ENCODE results near the gene EXOC4. TPM values are rescaled to one million over a fixed set of nuclear protein-coding genes. Genes with fewer than 3 reads are reported as not detected.

Gene EXOC4
- total and polyA plus RNA-seq, 2 donors (not counting 1 experiment from before 2014, with no cell fraction given), result 79.6 to 158 TPM

- Histone ChIP-seq H3K27ac (ENCODE audit: insufficient read depth, low read length) (no peak overlapping the region), H3K79me2 (ENCODE audit: control insufficient read depth, insufficient read depth, low read length) (no peaks in the 10 kb centered on the region), H3K9me3 (ENCODE audit: control insufficient read depth, insufficient read depth, low read depth, low read length) (no peaks in the 10 kb centered on the region), H3K36me3 (ENCODE audit: control insufficient read depth, insufficient read depth, low read length) (no peaks in the 10 kb centered on the region), H3K4me3 (replicated peaks in 1 of 4; ENCODE audit: control extremely low read depth in 1 of 4, insufficient read depth in 1 of 4, low read depth in 3 of 4, low read length in 4 of 4) (no peak overlapping the region), H2AFZ (ENCODE audit: low read length) (no peak overlapping the region), H3K4me2 (ENCODE audit: extremely low read depth, insufficient read depth, low read length) (no peak overlapping the region), H3K9ac (ENCODE audit: insufficient read depth, low read length) (no peak overlapping the region), H4K20me1 (ENCODE audit: control insufficient read depth, extremely low read depth, insufficient read depth, low read length) (no peaks in the 10 kb centered on the region), H3K27me3 (ENCODE audit: control insufficient read depth, insufficient read depth, low read length) (no peaks in the 10 kb centered on the region), H3K4me1 (ENCODE audit: control insufficient read depth, extremely low read depth, insufficient read depth, low read length) (no peaks in the 10 kb centered on the region)
- TF ChIP-seq CTCF (conservative IDR thresholded peaks at IDR 0.05 in 1 of 2, IDR thresholded peaks at IDR 0.05 in 1 of 2; ENCODE audit: low read depth in 1 of 2, low read length in 2 of 2) (no peak), EZH2 (IDR thresholded peaks at IDR 0.05; ENCODE audit: low read length, missing control alignments) (no peak)
- no peak for DNase-seq (ENCODE audit: low read depth in 2 of 2)
Observed at GRCh38 chr7:133240302-133240701, 12.6 kb upstream of the EXOC4 start.

GRCh38 chr7:133246558-133246957 is 6.3 kb upstream of the EXOC4 start:
- TF ChIP-seq CTCF (conservative IDR thresholded peaks at IDR 0.05 in 1 of 2, IDR thresholded peaks at IDR 0.05 in 1 of 2; ENCODE audit: low read depth in 1 of 2, low read length in 2 of 2) (no peak), EZH2 (IDR thresholded peaks at IDR 0.05; ENCODE audit: low read length, missing control alignments) (no peak)
- Histone ChIP-seq H4K20me1 (ENCODE audit: control insufficient read depth, extremely low read depth, insufficient read depth, low read length) (no peaks in the 10 kb centered on the region), H3K79me2 (ENCODE audit: control insufficient read depth, insufficient read depth, low read length) (no peaks in the 10 kb centered on the region), H3K36me3 (ENCODE audit: control insufficient read depth, insufficient read depth, low read length) (no peaks in the 10 kb centered on the region), H3K9me3 (ENCODE audit: control insufficient read depth, insufficient read depth, low read depth, low read length) (no peaks in the 10 kb centered on the region), H3K4me1 (ENCODE audit: control insufficient read depth, extremely low read depth, insufficient read depth, low read length) (no peaks in the 10 kb centered on the region), H3K4me2 (ENCODE audit: extremely low read depth, insufficient read depth, low read length) (no peak overlapping the region), H3K27me3 (ENCODE audit: control insufficient read depth, insufficient read depth, low read length) (no peaks in the 10 kb centered on the region), H3K4me3 (replicated peaks in 1 of 4; ENCODE audit: control extremely low read depth in 1 of 4, insufficient read depth in 1 of 4, low read depth in 3 of 4, low read length in 4 of 4) (no peak overlapping the region), H3K9ac (ENCODE audit: insufficient read depth, low read length) (no peak overlapping the region), H2AFZ (ENCODE audit: low read length) (no peak overlapping the region), H3K27ac (ENCODE audit: insufficient read depth, low read length) (no peak overlapping the region)
- no peak for DNase-seq (ENCODE audit: low read depth in 2 of 2)

- DNase-seq (ENCODE audit: low read depth in 2 of 2), result no peak
- TF ChIP-seq CTCF (conservative IDR thresholded peaks at IDR 0.05 in 1 of 2, IDR thresholded peaks at IDR 0.05 in 1 of 2; ENCODE audit: low read depth in 1 of 2, low read length in 2 of 2) (no peak), EZH2 (IDR thresholded peaks at IDR 0.05; ENCODE audit: low read length, missing control alignments) (no peak)
Observed at GRCh38 chr7:133248901-133249300, 4.0 kb upstream of the EXOC4 start.

More at GRCh38 chr7:133248901-133249300, 4.0 kb upstream of the EXOC4 start:
- Histone ChIP-seq H3K27ac (ENCODE audit: insufficient read depth, low read length) (no peak overlapping the region), H3K36me3 (ENCODE audit: control insufficient read depth, insufficient read depth, low read length) (no peaks in the 10 kb centered on the region), H3K4me3 (replicated peaks in 1 of 4; ENCODE audit: control extremely low read depth in 1 of 4, insufficient read depth in 1 of 4, low read depth in 3 of 4, low read length in 4 of 4) (no peak overlapping the region), H3K4me1 (ENCODE audit: control insufficient read depth, extremely low read depth, insufficient read depth, low read length) (no peaks in the 10 kb centered on the region), H3K9me3 (ENCODE audit: control insufficient read depth, insufficient read depth, low read depth, low read length) (no peaks in the 10 kb centered on the region), H3K9ac (ENCODE audit: insufficient read depth, low read length) (no peak overlapping the region), H3K79me2 (ENCODE audit: control insufficient read depth, insufficient read depth, low read length) (peaks cover 4% of the 10 kb centered on the region), H3K4me2 (ENCODE audit: extremely low read depth, insufficient read depth, low read length) (no peak overlapping the region), H3K27me3 (ENCODE audit: control insufficient read depth, insufficient read depth, low read length) (no peaks in the 10 kb centered on the region), H4K20me1 (ENCODE audit: control insufficient read depth, extremely low read depth, insufficient read depth, low read length) (no peaks in the 10 kb centered on the region), H2AFZ (ENCODE audit: low read length) (no peak overlapping the region)

Data from fibroblast of lung (primary cell).